Upper lobe of right lung (tissue), 1 donor: ENCODE data around the gene PAIP2B. TPM values are rescaled to one million over a fixed set of nuclear protein-coding genes. Genes with fewer than 3 reads are reported as not detected.

ENCODE experiments used
- ATAC-seq: fragments of 200-7000 bp; cut with Tn5 transposase; one replicate; pipeline ENCODE4 v1.9.1; 2020; ENCODE audit warnings: mild to moderate bottlenecking, moderate library complexity
- DNase-seq: peaks from one replicate; pipeline ENCODE4 v3.0.0-alpha.2; 2020
- H3K27ac ChIP-seq: fragments of 200-600 bp; one replicate; pipeline ENCODE4 v1.8.0; 2022
- H3K27me3 ChIP-seq: fragments of 200-600 bp; one replicate; pipeline ENCODE4 v1.8.0; 2022; ENCODE audit warnings: mild to moderate bottlenecking
- H3K36me3 ChIP-seq: fragments of 200-600 bp; one replicate; pipeline ENCODE4 v1.8.0; 2022
- H3K4me1 ChIP-seq: fragments of 200-600 bp; one replicate; pipeline ENCODE4 v1.8.0; 2022
- H3K4me3 ChIP-seq: fragments of 200-600 bp; one replicate; pipeline ENCODE4 v1.8.0; 2022; ENCODE audit warnings: mild to moderate bottlenecking
- H3K9me3 ChIP-seq: fragments of 200-600 bp; one replicate; pipeline ENCODE4 v1.8.0; 2022
- intact Hi-C: fragments of 100-400 bp; cut with DNase I; formaldehyde crosslinking; loops from one replicate; pipeline ENCODE4 v1.11.0; 2022
- total RNA-seq: library from RNA; stranded (reverse); fragmentation: NEBNext Ultra II Directional; extraction: Animal tissue kit (Norgen Biotek cat#: 25700); gene quantifications from one replicate; pipeline ENCODE4 v1.2.1, GENCODE V29; 2021
- TF ChIP-seq, protein P1 (sequence below): fragments of 200-600 bp; IDR thresholded peaks from one replicate; pipeline ENCODE4 v1.8.0; 2022; ENCODE audit warnings: antibody characterized with exemption
- donor health status: DM: no; HTN: yes; CAD: no; lungs with severe emphysema.

PAIP2B gene
- total RNA-seq, 1 donor from 2014 or later = 6.3 TPM

DNA sequence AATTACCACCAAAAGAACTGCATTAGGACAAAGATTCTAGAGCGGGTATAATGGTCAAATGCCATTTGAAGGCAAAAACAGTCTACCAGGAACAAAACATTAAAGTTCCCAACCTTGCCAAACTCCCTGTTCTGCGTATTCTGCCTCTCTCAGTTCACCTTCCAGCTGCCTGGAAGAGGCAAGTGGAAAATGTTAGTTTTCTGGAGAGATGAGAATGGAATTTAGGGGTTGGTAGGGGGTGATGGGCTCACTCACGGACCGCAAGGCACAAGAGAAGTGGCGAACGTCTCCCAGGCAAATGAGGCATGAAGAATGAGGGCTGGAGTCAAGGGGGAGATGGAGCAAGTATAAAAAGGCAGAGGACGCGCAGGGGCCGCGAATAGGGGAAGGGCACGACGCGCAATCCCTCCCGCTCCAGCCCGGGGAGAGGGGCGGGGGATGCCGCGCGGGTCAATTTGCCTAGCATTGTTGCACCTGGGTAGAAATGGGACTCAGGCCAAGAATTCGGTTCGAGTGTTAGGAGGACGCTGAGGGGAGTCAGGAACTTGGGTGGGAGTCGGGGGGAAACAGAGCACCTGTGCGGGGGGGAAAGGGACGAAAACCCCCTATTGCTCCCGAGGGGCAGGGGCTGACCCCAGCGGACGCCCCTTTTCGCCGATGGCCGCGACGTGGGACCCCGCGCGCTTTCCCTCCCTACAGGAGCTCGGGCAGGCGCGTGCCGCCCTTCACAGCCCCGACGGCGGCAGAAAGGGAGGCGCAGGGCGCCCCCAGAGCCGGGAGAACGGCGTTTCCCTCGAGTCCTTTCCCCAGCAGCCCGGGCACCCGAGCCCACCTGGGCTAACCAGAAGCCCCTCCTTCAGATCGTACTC, 573 bp downstream of the PAIP2B start:
- peak; percentile 6 for ATAC-seq
- Histone ChIP-seq H3K4me3 (peak overlapping the region; percentile 84), H3K36me3 (no peaks in the 10 kb centered on the region), H3K27ac (peak overlapping the region; percentile 79), H3K4me1 (peaks cover 4% of the 10 kb centered on the region), H3K9me3 (no peaks in the 10 kb centered on the region), H3K27me3 (no peaks in the 10 kb centered on the region)
- DNase-seq = peak; percentile 71
- TF ChIP-seq, protein P1, sequence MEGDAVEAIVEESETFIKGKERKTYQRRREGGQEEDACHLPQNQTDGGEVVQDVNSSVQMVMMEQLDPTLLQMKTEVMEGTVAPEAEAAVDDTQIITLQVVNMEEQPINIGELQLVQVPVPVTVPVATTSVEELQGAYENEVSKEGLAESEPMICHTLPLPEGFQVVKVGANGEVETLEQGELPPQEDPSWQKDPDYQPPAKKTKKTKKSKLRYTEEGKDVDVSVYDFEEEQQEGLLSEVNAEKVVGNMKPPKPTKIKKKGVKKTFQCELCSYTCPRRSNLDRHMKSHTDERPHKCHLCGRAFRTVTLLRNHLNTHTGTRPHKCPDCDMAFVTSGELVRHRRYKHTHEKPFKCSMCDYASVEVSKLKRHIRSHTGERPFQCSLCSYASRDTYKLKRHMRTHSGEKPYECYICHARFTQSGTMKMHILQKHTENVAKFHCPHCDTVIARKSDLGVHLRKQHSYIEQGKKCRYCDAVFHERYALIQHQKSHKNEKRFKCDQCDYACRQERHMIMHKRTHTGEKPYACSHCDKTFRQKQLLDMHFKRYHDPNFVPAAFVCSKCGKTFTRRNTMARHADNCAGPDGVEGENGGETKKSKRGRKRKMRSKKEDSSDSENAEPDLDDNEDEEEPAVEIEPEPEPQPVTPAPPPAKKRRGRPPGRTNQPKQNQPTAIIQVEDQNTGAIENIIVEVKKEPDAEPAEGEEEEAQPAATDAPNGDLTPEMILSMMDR = peak; percentile 13
- intact Hi-C loops = no loop called here

DNA sequence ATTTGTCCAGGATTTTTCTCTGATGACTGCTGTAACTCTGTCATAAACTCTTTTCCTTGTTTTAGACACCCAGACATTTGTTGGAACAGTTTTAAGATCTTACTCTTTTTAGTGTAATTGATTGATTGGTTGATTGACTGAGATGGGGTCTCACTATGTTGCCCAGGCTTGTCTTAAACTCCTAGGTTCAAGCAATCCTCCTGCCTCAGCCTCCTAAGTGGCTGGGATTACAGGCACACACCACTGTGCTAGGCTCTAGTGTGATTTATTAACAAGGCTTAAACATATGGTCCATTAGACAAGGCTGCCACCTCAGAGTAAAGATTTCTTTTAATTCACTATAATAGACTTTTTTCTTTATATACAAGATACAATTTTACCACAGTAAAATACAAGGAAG, 2.0 kb downstream of the PAIP2B start:
- H3K27ac ChIP-seq = no peak overlapping the region
- no peaks in the 10 kb centered on the region for H3K36me3 ChIP-seq
- TF ChIP-seq, protein P1 = no peak
- H3K4me1 ChIP-seq = peaks cover 4% of the 10 kb centered on the region
- intact Hi-C loops = no loop called here
- no peak overlapping the region for H3K4me3 ChIP-seq
- ATAC-seq = no peak
- H3K9me3 ChIP-seq = no peaks in the 10 kb centered on the region
- H3K27me3 ChIP-seq = no peaks in the 10 kb centered on the region
- no peak for DNase-seq

- intact Hi-C loops = no loop called here
- TF ChIP-seq, protein P1 = no peak
- Histone ChIP-seq H3K9me3 (no peaks in the 10 kb centered on the region), H3K27me3 (no peaks in the 10 kb centered on the region), H3K36me3 (no peaks in the 10 kb centered on the region), H3K4me3 (no peak overlapping the region), H3K27ac (no peak overlapping the region), H3K4me1 (peaks cover 4% of the 10 kb centered on the region)
- ATAC-seq = no peak
- DNase-seq = no peak
These were observed 2.4 kb downstream of the PAIP2B start for GRCh38 chr2:71224457-71224856.

GRCh38 chr2:71223767-71224333, 3.1 kb downstream of the PAIP2B start:
- Histone ChIP-seq H3K27ac (no peak overlapping the region), H3K27me3 (no peaks in the 10 kb centered on the region), H3K9me3 (no peaks in the 10 kb centered on the region), H3K4me3 (no peak overlapping the region), H3K36me3 (no peaks in the 10 kb centered on the region), H3K4me1 (peaks cover 4% of the 10 kb centered on the region)
- DNase-seq (no peak), ATAC-seq (no peak)
- TF ChIP-seq, protein P1 = peak; percentile 44
- intact Hi-C loops = no loop called here

DNA sequence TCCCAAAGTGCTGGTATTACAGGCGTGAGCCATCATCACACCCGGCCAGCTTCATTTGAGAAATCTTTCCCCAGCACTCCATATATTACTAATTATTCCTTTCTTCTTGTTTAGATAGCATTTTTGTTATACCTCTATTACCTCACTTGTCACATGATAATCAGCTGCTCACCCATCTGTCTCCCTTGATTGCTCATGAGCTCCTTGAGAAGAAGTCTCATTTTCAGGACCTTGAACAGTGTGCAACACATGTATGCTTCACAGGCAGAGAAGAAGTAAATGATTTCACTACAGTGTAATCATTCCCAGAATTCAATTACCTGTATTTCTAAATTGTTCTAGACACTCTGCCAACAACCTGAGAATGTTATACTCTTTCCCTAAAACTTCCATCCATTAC, 6.2 kb downstream of the PAIP2B start:
- Histone ChIP-seq H3K27ac (no peak overlapping the region), H3K27me3 (no peaks in the 10 kb centered on the region), H3K4me3 (no peak overlapping the region), H3K9me3 (no peaks in the 10 kb centered on the region), H3K36me3 (no peaks in the 10 kb centered on the region), H3K4me1 (no peaks in the 10 kb centered on the region)
- no peak for ATAC-seq
- TF ChIP-seq, protein P1 = no peak
- no peak for DNase-seq
- intact Hi-C loops = no loop called here
